ENCODE data around the gene TTYH3. TPM values are rescaled to one million over a fixed set of nuclear protein-coding genes. Genes with fewer than 3 reads are reported as not detected.

The TTYH3 gene
- total RNA-seq, 4 donors from 2014 or later: 7.2 to 43.2 (median 15.7) TPM

- DNase-seq (ENCODE audit: low spot score in 2 of 2): no peak
- H3K36me3 ChIP-seq: no peaks in the 10 kb centered on the region
- peak overlapping the region in 1 of 4 donors; percentile 12 for H3K4me3 ChIP-seq
- 37 to 46% methylated on average over 22 of the region's 22 CpGs for WGBS, 2 donors
- no peaks in the 10 kb centered on the region for H3K27me3 ChIP-seq
- TF ChIP-seq POLR2A (IDR thresholded peaks at IDR 0.05) (no peak), CTCF (IDR thresholded peaks at IDR 0.05) (no peak), EP300 (IDR thresholded peaks at IDR 0.05) (no peak)
- H3K9me3 ChIP-seq: no peaks in the 10 kb centered on the region
- peaks cover 0 to 73% (median 28%) of the 10 kb centered on the region in 4 donors for H3K4me1 ChIP-seq
- H3K27ac ChIP-seq: peak overlapping the region in 1 of 4 donors; percentile 48
Measured at GRCh38 chr7:2617325-2617905, 14.4 kb upstream of the TTYH3 start.

GRCh38 chr7:2619116-2619515 lies 12.7 kb upstream of the TTYH3 start:
- no peak for DNase-seq (ENCODE audit: low spot score in 2 of 2)
- peaks cover 0 to 74% (median 27%) of the 10 kb centered on the region in 4 donors for H3K4me1 ChIP-seq
- no peaks in the 10 kb centered on the region for H3K9me3 ChIP-seq
- no peak overlapping the region for H3K27ac ChIP-seq
- no peak overlapping the region for H3K4me3 ChIP-seq
- no peaks in the 10 kb centered on the region for H3K27me3 ChIP-seq
- no peaks in the 10 kb centered on the region for H3K36me3 ChIP-seq
- TF ChIP-seq EP300 (IDR thresholded peaks at IDR 0.05) (no peak), POLR2A (IDR thresholded peaks at IDR 0.05) (no peak), CTCF (IDR thresholded peaks at IDR 0.05) (no peak)
- 66% methylated on average over 9 of the region's 9 CpGs for WGBS, 2 donors

GRCh38 chr7:2621061-2621828 lies 10.5 kb upstream of the TTYH3 start:
- TF ChIP-seq CTCF (IDR thresholded peaks at IDR 0.05) (no peak), EP300 (IDR thresholded peaks at IDR 0.05) (no peak), POLR2A (IDR thresholded peaks at IDR 0.05) (no peak)
- Histone ChIP-seq H3K27me3 (no peaks in the 10 kb centered on the region), H3K4me1 (peaks cover 0 to 67% (median 25%) of the 10 kb centered on the region in 4 donors), H3K4me3 (no peak overlapping the region), H3K27ac (peak overlapping the region in 1 of 4 donors; percentile 24), H3K9me3 (no peaks in the 10 kb centered on the region), H3K36me3 (no peaks in the 10 kb centered on the region)
- no peak for DNase-seq (ENCODE audit: low spot score in 2 of 2)
- 31 to 41% methylated on average over 23 of the region's 23 CpGs for WGBS, 2 donors

- H3K36me3 ChIP-seq: no peaks in the 10 kb centered on the region
- peaks cover 0 to 67% (median 22%) of the 10 kb centered on the region in 4 donors for H3K4me1 ChIP-seq
- no peaks in the 10 kb centered on the region for H3K27me3 ChIP-seq
- WGBS, 2 donors: 46 to 55% methylated on average over 12 of the region's 12 CpGs
- no peak for DNase-seq (ENCODE audit: low spot score in 2 of 2)
- H3K4me3 ChIP-seq: no peak overlapping the region
- no peaks in the 10 kb centered on the region for H3K9me3 ChIP-seq
- TF ChIP-seq CTCF (IDR thresholded peaks at IDR 0.05) (no peak), EP300 (IDR thresholded peaks at IDR 0.05) (no peak), POLR2A (IDR thresholded peaks at IDR 0.05) (no peak)
- H3K27ac ChIP-seq: no peak overlapping the region
Measured at GRCh38 chr7:2621948-2622640, 9.7 kb upstream of the TTYH3 start.
